Measurements from ENCODE around the gene KLHL18.

KLHL18 gene

DNA sequence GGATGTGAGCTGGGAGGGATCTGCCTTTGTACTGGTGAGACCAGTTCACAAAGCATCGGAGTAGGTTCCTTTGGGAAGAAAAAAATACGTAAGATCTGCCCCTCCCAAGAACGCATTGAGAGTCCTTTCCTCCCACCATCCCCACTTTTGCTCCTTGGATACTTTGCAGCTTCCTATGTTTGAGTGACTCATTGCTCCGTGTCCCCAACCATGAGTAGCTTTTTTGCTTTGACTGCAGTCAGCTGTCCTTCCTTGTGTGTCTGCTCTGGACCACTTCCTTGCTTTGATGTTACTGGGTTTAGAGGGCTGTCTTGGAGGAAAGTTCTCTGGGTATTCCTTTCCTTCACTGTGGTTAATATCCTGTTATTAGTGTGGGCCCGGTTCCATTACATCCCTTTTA, 54.9 kb downstream of the KLHL18 start:
- Histone ChIP-seq H3K4me1 (ENCODE audit: insufficient read depth, low read length, severe bottlenecking) (no peaks in the 10 kb centered on the region), H3K9me2 (ENCODE audit: low read depth, low read length) (no peaks in the 10 kb centered on the region), H4K20me1 (ENCODE audit: insufficient read depth, low read length) (no peaks in the 10 kb centered on the region), H3K9ac (ENCODE audit: low read length) (no peak overlapping the region), H3K79me2 (ENCODE audit: insufficient read depth, low read length) (no peaks in the 10 kb centered on the region), H2AFZ (ENCODE audit: low read length) (no peak overlapping the region), H3K9me3 (ENCODE audit: low read length) (no peaks in the 10 kb centered on the region), H3K27me3 (ENCODE audit: insufficient read depth, low read length) (no peaks in the 10 kb centered on the region), H3K36me3 (ENCODE audit: insufficient read depth, low read length) (peaks cover 88% of the 10 kb centered on the region), H3K4me3 (ENCODE audit: low read depth, low read length, poor library complexity, severe bottlenecking) (no peak overlapping the region), H3F3A (ENCODE audit: insufficient read depth, low read length) (no peaks in the 10 kb centered on the region), H3K27ac (ENCODE audit: low read depth, low read length, poor library complexity, severe bottlenecking) (no peak overlapping the region), H3K4me2 (ENCODE audit: low read length) (no peak overlapping the region)
- no peak for TF ChIP-seq EZH2 (IDR thresholded peaks at IDR 0.05; ENCODE audit: borderline replicate concordance, low read length)

DNA sequence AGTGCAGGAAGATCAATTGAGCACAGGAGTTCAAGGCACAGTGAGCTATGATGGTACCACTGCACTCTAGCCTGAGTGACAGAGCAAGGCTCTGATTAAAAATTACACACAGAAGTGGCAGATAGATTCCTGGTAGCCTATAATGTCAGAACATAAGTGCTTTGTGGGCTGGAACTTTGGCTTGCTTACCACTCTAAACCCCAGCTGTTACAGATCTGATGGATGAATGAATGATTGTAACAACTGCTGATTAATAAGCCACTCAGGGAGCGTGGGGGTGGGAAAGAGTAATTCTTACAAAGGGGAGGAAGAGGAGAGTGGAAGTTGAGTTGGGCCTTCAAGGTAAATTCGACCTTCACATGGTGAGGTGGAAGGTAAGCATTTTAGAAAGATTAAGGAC, 57.2 kb downstream of the KLHL18 start:
- Histone ChIP-seq H4K20me1 (ENCODE audit: insufficient read depth, low read length) (no peaks in the 10 kb centered on the region), H3K9ac (ENCODE audit: low read length) (no peak overlapping the region), H3K9me3 (ENCODE audit: low read length) (no peaks in the 10 kb centered on the region), H3F3A (ENCODE audit: insufficient read depth, low read length) (no peaks in the 10 kb centered on the region), H3K79me2 (ENCODE audit: insufficient read depth, low read length) (no peaks in the 10 kb centered on the region), H3K27ac (ENCODE audit: low read depth, low read length, poor library complexity, severe bottlenecking) (no peak overlapping the region), H2AFZ (ENCODE audit: low read length) (no peak overlapping the region), H3K4me3 (ENCODE audit: low read depth, low read length, poor library complexity, severe bottlenecking) (no peak overlapping the region), H3K4me1 (ENCODE audit: insufficient read depth, low read length, severe bottlenecking) (peaks cover 10% of the 10 kb centered on the region), H3K36me3 (ENCODE audit: insufficient read depth, low read length) (peaks cover 88% of the 10 kb centered on the region), H3K27me3 (ENCODE audit: insufficient read depth, low read length) (no peaks in the 10 kb centered on the region), H3K4me2 (ENCODE audit: low read length) (no peak overlapping the region), H3K9me2 (ENCODE audit: low read depth, low read length) (no peaks in the 10 kb centered on the region)
- no peak for TF ChIP-seq EZH2 (IDR thresholded peaks at IDR 0.05; ENCODE audit: borderline replicate concordance, low read length)
- TF ChIP-seq, protein P1, sequence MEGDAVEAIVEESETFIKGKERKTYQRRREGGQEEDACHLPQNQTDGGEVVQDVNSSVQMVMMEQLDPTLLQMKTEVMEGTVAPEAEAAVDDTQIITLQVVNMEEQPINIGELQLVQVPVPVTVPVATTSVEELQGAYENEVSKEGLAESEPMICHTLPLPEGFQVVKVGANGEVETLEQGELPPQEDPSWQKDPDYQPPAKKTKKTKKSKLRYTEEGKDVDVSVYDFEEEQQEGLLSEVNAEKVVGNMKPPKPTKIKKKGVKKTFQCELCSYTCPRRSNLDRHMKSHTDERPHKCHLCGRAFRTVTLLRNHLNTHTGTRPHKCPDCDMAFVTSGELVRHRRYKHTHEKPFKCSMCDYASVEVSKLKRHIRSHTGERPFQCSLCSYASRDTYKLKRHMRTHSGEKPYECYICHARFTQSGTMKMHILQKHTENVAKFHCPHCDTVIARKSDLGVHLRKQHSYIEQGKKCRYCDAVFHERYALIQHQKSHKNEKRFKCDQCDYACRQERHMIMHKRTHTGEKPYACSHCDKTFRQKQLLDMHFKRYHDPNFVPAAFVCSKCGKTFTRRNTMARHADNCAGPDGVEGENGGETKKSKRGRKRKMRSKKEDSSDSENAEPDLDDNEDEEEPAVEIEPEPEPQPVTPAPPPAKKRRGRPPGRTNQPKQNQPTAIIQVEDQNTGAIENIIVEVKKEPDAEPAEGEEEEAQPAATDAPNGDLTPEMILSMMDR (IDR thresholded peaks at IDR 0.05; ENCODE audit: low read length): no peak

DNA sequence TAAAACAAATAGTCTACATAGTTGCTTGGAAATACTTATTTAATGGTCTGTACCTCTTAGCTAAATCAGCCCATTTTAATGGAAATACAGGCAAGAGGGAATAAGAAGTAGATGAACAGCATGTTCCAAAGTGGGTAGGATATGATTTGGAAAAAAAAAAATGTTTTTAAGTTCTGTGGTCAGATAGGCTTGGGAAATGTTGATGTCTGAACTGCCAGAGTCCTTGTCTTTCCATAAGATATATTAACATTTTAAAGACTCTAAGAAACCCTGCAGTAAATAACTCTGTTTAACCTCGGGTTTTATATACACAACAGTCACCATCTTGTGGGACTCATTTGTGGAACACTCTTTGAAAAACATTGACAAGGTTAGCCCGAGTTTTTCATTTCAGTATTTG, 58.1 kb downstream of the KLHL18 start:
- Histone ChIP-seq H3K4me1 (ENCODE audit: insufficient read depth, low read length, severe bottlenecking) (peaks cover 15% of the 10 kb centered on the region), H3K27ac (ENCODE audit: low read depth, low read length, poor library complexity, severe bottlenecking) (no peak overlapping the region), H3K27me3 (ENCODE audit: insufficient read depth, low read length) (no peaks in the 10 kb centered on the region), H3K9me2 (ENCODE audit: low read depth, low read length) (no peaks in the 10 kb centered on the region), H3F3A (ENCODE audit: insufficient read depth, low read length) (no peaks in the 10 kb centered on the region), H3K36me3 (ENCODE audit: insufficient read depth, low read length) (peaks cover 88% of the 10 kb centered on the region), H3K4me2 (ENCODE audit: low read length) (no peak overlapping the region), H4K20me1 (ENCODE audit: insufficient read depth, low read length) (no peaks in the 10 kb centered on the region), H2AFZ (ENCODE audit: low read length) (no peak overlapping the region), H3K9me3 (ENCODE audit: low read length) (no peaks in the 10 kb centered on the region), H3K79me2 (ENCODE audit: insufficient read depth, low read length) (no peaks in the 10 kb centered on the region), H3K4me3 (ENCODE audit: low read depth, low read length, poor library complexity, severe bottlenecking) (no peak overlapping the region), H3K9ac (ENCODE audit: low read length) (no peak overlapping the region)
- TF ChIP-seq, protein P1 (IDR thresholded peaks at IDR 0.05; ENCODE audit: low read length): no peak
- no peak for TF ChIP-seq EZH2 (IDR thresholded peaks at IDR 0.05; ENCODE audit: borderline replicate concordance, low read length)

DNA sequence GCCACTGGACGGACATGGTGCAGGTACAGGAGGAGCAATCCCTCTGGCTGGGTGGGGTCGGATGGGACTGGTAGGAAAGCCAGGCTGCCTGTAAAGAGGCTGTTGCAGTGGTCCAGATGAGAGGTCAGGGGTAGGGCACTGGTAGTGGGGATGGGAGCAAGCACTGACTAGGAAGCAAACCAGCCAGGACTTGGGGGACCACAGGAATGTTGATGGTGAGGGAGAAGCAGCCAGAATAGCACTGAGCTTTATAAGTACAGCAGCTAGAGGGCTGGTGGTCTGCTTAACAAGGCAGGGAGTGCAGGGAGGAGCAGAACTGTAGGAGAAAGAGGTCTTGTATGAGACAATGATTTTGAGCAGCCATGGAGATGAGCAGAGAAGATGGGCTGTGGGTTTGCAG, 59.4 kb downstream of the KLHL18 start:
- no peaks in the 10 kb centered on the region for H3K79me2 ChIP-seq (ENCODE audit: insufficient read depth, low read length)
- no peaks in the 10 kb centered on the region for H3K9me3 ChIP-seq (ENCODE audit: low read length)
- H3K27me3 ChIP-seq (ENCODE audit: insufficient read depth, low read length): no peaks in the 10 kb centered on the region
- peaks cover 28% of the 10 kb centered on the region for H3K4me1 ChIP-seq (ENCODE audit: insufficient read depth, low read length, severe bottlenecking)
- H3F3A ChIP-seq (ENCODE audit: insufficient read depth, low read length): no peaks in the 10 kb centered on the region
- H4K20me1 ChIP-seq (ENCODE audit: insufficient read depth, low read length): no peaks in the 10 kb centered on the region
- no peak overlapping the region for H3K4me3 ChIP-seq (ENCODE audit: low read depth, low read length, poor library complexity, severe bottlenecking)
- no peaks in the 10 kb centered on the region for H3K9me2 ChIP-seq (ENCODE audit: low read depth, low read length)
- no peak overlapping the region for H3K4me2 ChIP-seq (ENCODE audit: low read length)
- H3K36me3 ChIP-seq (ENCODE audit: insufficient read depth, low read length): peaks cover 79% of the 10 kb centered on the region
- no peak overlapping the region for H3K9ac ChIP-seq (ENCODE audit: low read length)
- no peak overlapping the region for H2AFZ ChIP-seq (ENCODE audit: low read length)
- TF ChIP-seq EZH2 (IDR thresholded peaks at IDR 0.05; ENCODE audit: borderline replicate concordance, low read length): no peak
- TF ChIP-seq, protein P1 (IDR thresholded peaks at IDR 0.05; ENCODE audit: low read length): no peak
- H3K27ac ChIP-seq (ENCODE audit: low read depth, low read length, poor library complexity, severe bottlenecking): no peak overlapping the region
